CD4-positive, CD25-positive, alpha-beta regulatory T cell (primary cell): ENCODE measurements around the gene MTHFD1L. TPM values are rescaled to one million over a fixed set of nuclear protein-coding genes. Genes with fewer than 3 reads are reported as not detected.
"Not testable (repeated sequence)": the region's sequence is repeated elsewhere in the genome, so short reads cannot be mapped to it uniquely, and the experiment has no call there.

ENCODE experiments used
- ATAC-seq, 2 donors: fragments of 150-1000 bp; cut with Tn5 transposase; one replicate each; pipeline ENCODE4 v1.10.0; 2021; ENCODE audit warnings: low read depth in 2 of 2, moderate number of reproducible peaks in 2 of 2, moderate library complexity in 1 of 2
- DNase-seq, 3 donors: peaks; one replicate each; pipeline versions ENCODE4 v3.0.0 to v3.0.0-alpha.2; 2012 to 2022; ENCODE audit warnings: mixed read lengths in 1 of 3
- H3K27ac ChIP-seq: one replicate; pipeline ENCODE4 v1.7.0; 2013; ENCODE audit warnings: mild to moderate bottlenecking, low read length; ENCODE audit not compliant: insufficient read depth, poor library complexity, severe bottlenecking
- H3K27me3 ChIP-seq: one replicate; pipeline ENCODE4 v1.7.0; 2013; ENCODE audit warnings: low read length; ENCODE audit not compliant: control insufficient read depth, insufficient read depth
- H3K36me3 ChIP-seq: one replicate; pipeline ENCODE4 v1.7.0; 2013; ENCODE audit warnings: mild to moderate bottlenecking, low read length, moderate library complexity; ENCODE audit not compliant: control insufficient read depth, insufficient read depth
- H3K4me1 ChIP-seq: 2 replicates; pipeline ENCODE4 v1.7.0; 2013; ENCODE audit warnings: mild to moderate bottlenecking, low read length; ENCODE audit not compliant: insufficient read depth, control insufficient read depth, poor library complexity, severe bottlenecking
- H3K4me3 ChIP-seq: one replicate; pipeline ENCODE4 v1.7.0; 2013; ENCODE audit warnings: low read depth, mild to moderate bottlenecking, low read length, moderate library complexity
- H3K9me3 ChIP-seq, 2 experiments: 1 replicate in 1 of 2; 2 replicates in 1 of 2; pipeline ENCODE4 v1.7.0; 2013; ENCODE audit warnings: low read length in 2 of 2, mild to moderate bottlenecking in 1 of 2, moderate library complexity in 1 of 2; ENCODE audit not compliant: control insufficient read depth in 2 of 2
- H3K27ac Mint-ChIP-seq, 3 donors: one replicate each; pipeline ENCODE4 v1.8.0; 2020 to 2022; ENCODE audit warnings: mild to moderate bottlenecking in 3 of 3, mixed read lengths in 3 of 3, moderate library complexity in 2 of 3
- H3K27me3 Mint-ChIP-seq: one replicate; pipeline ENCODE4 v1.8.0; 2022; ENCODE audit warnings: mild to moderate bottlenecking, mixed read lengths
- H3K36me3 Mint-ChIP-seq: one replicate; pipeline ENCODE4 v1.8.0; 2020; ENCODE audit warnings: mixed read lengths
- H3K4me1 Mint-ChIP-seq, 4 donors: one replicate each; pipeline ENCODE4 v1.8.0; 2020 to 2022; ENCODE audit warnings: mixed read lengths in 4 of 4, mild to moderate bottlenecking in 1 of 4
- H3K4me3 Mint-ChIP-seq, 4 donors: one replicate each; pipeline ENCODE4 v1.8.0; 2020 to 2022; ENCODE audit warnings: mild to moderate bottlenecking in 4 of 4, mixed read lengths in 4 of 4, moderate library complexity in 3 of 4
- H3K9me3 Mint-ChIP-seq, 7 donors: one replicate each; pipeline ENCODE4 v1.8.0; 2020 to 2022; ENCODE audit warnings: mixed read lengths in 7 of 7, mild to moderate bottlenecking in 3 of 7, moderate library complexity in 2 of 7
- polyA plus RNA-seq, 4 donors: library from polyadenylated mRNA; unstranded; fragments of 300-500 nt; fragmentation: Illumina TruSeq; gene quantifications; one replicate each; pipeline ENCODE4 v1.2.3, GENCODE V29; 2021
- total RNA-seq: library from RNA; stranded (reverse); gene quantifications from one replicate; pipeline ENCODE4 v1.2.3, GENCODE V29; 2022

MTHFD1L gene
- total and polyA plus RNA-seq, 5 donors from 2014 or later = 2.0 to 11.1 (median 3.4) TPM

- Mint-ChIP-seq H3K4me1 (no peaks in the 10 kb centered on the region), H3K27me3 (peaks cover 10% of the 10 kb centered on the region), H3K27ac (no peak overlapping the region), H3K4me3 (no peak overlapping the region), H3K9me3 (peaks cover 0 to 2% (median 0%) of the 10 kb centered on the region in 7 donors), H3K36me3 (no peaks in the 10 kb centered on the region)
- no peak for ATAC-seq
- Histone ChIP-seq H3K9me3 (no peaks in the 10 kb centered on the region), H3K36me3 (no peaks in the 10 kb centered on the region), H3K4me3 (no peak overlapping the region), H3K27me3 (no peaks in the 10 kb centered on the region), H3K27ac (no peak overlapping the region), H3K4me1 (no peaks in the 10 kb centered on the region)
- no peak for DNase-seq
Measured at GRCh38 chr6:151119823-151120524, 254.5 kb downstream of the MTHFD1L start.

- H3K27me3 ChIP-seq = no peaks in the 10 kb centered on the region
- H3K27ac Mint-ChIP-seq = no peak overlapping the region
- peaks cover 10% of the 10 kb centered on the region for H3K27me3 Mint-ChIP-seq
- no peaks in the 10 kb centered on the region for H3K4me1 Mint-ChIP-seq
- no peaks in the 10 kb centered on the region for H3K9me3 ChIP-seq
- H3K4me3 ChIP-seq = no peak overlapping the region
- no peaks in the 10 kb centered on the region for H3K36me3 ChIP-seq
- no peaks in the 10 kb centered on the region for H3K9me3 Mint-ChIP-seq
- no peaks in the 10 kb centered on the region for H3K36me3 Mint-ChIP-seq
- no peak for DNase-seq
- H3K27ac ChIP-seq = no peak overlapping the region
- no peak for ATAC-seq
- no peaks in the 10 kb centered on the region for H3K4me1 ChIP-seq
- H3K4me3 Mint-ChIP-seq = no peak overlapping the region
Measured at GRCh38 chr6:151121900-151122299, 256.4 kb downstream of the MTHFD1L start.

- not testable (repeated sequence) for H3K27ac Mint-ChIP-seq, H3K4me3 Mint-ChIP-seq, H3K4me1 Mint-ChIP-seq, H3K4me3 ChIP-seq, H3K36me3 ChIP-seq, ATAC-seq, H3K27me3 ChIP-seq, H3K9me3 ChIP-seq, H3K27ac ChIP-seq, H3K4me1 ChIP-seq, H3K9me3 Mint-ChIP-seq, H3K36me3 Mint-ChIP-seq, DNase-seq
- peaks cover 11% of the 10 kb centered on the region for H3K27me3 Mint-ChIP-seq
Measured at GRCh38 chr6:151123641-151124040, 258.1 kb downstream of the MTHFD1L start.

GRCh38 chr6:151125242-151125641 is 259.7 kb downstream of the MTHFD1L start:
- not testable (repeated sequence) for H3K4me3 ChIP-seq, H3K4me3 Mint-ChIP-seq, H3K9me3 ChIP-seq, H3K27ac Mint-ChIP-seq, H3K36me3 ChIP-seq, H3K27ac ChIP-seq, ATAC-seq, H3K27me3 ChIP-seq, H3K4me1 ChIP-seq, H3K36me3 Mint-ChIP-seq, H3K4me1 Mint-ChIP-seq, H3K9me3 Mint-ChIP-seq, DNase-seq
- H3K27me3 Mint-ChIP-seq = peaks cover 11% of the 10 kb centered on the region

- H3K36me3 Mint-ChIP-seq, H3K4me1 Mint-ChIP-seq: not testable (repeated sequence)
Measured at GRCh38 chr6:151125651-151126416, 260.3 kb downstream of the MTHFD1L start.

GRCh38 chr6:151126417-151126724 is 260.9 kb downstream of the MTHFD1L start:
- not testable (repeated sequence) for H3K36me3 ChIP-seq, ATAC-seq, H3K27ac Mint-ChIP-seq, H3K4me1 ChIP-seq, H3K27ac ChIP-seq, H3K4me3 Mint-ChIP-seq, H3K27me3 ChIP-seq, H3K4me3 ChIP-seq, DNase-seq, H3K36me3 Mint-ChIP-seq, H3K9me3 Mint-ChIP-seq, H3K9me3 ChIP-seq, H3K4me1 Mint-ChIP-seq
- peaks cover 11% of the 10 kb centered on the region for H3K27me3 Mint-ChIP-seq

More at GRCh38 chr6:151125651-151126416, 260.3 kb downstream of the MTHFD1L start:
- peaks cover 11% of the 10 kb centered on the region for H3K27me3 Mint-ChIP-seq
- not testable (repeated sequence) for H3K27ac ChIP-seq, H3K4me1 ChIP-seq, H3K27me3 ChIP-seq, H3K4me3 Mint-ChIP-seq, ATAC-seq, H3K4me3 ChIP-seq, H3K27ac Mint-ChIP-seq, H3K36me3 ChIP-seq, H3K9me3 Mint-ChIP-seq, DNase-seq, H3K9me3 ChIP-seq

- peaks cover 11% of the 10 kb centered on the region for H3K27me3 Mint-ChIP-seq
- H3K4me3 ChIP-seq, H3K4me1 Mint-ChIP-seq, H3K27ac ChIP-seq, H3K9me3 Mint-ChIP-seq, H3K9me3 ChIP-seq, H3K27ac Mint-ChIP-seq, H3K4me3 Mint-ChIP-seq, H3K36me3 Mint-ChIP-seq, H3K27me3 ChIP-seq, DNase-seq, H3K36me3 ChIP-seq, H3K4me1 ChIP-seq, ATAC-seq: not testable (repeated sequence)
Measured at GRCh38 chr6:151127133-151127798, 261.8 kb downstream of the MTHFD1L start.
